ENCODE data around the gene LRRC63.
"Not testable (repeated sequence)": the region's sequence is repeated elsewhere in the genome, so short reads cannot be mapped to it uniquely, and the experiment has no call there.

LRRC63 gene

DNA sequence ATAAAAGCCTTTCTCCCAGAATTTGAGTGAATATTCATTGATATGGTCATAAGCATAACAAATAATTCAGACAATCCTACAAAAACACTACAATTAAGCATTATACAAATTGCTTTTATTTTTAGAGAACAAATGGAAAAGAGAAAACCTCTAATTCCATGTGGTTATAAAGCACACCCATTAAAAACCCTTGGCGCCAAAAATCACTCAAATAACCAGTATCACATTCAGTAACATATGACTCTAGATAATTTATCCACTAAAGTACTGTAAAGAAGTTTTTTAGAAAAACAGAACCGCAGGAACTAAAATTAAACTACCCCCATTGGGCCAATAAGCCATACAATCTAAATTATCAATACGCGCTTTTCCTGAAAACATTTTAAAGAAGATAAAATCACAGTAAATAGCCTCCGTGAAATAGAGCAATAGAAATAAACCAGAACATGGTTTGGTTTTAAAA, 30.3 kb upstream of the LRRC63 start:
- DNase-seq (ENCODE audit: low read depth, low spot score) = no peak

DNA sequence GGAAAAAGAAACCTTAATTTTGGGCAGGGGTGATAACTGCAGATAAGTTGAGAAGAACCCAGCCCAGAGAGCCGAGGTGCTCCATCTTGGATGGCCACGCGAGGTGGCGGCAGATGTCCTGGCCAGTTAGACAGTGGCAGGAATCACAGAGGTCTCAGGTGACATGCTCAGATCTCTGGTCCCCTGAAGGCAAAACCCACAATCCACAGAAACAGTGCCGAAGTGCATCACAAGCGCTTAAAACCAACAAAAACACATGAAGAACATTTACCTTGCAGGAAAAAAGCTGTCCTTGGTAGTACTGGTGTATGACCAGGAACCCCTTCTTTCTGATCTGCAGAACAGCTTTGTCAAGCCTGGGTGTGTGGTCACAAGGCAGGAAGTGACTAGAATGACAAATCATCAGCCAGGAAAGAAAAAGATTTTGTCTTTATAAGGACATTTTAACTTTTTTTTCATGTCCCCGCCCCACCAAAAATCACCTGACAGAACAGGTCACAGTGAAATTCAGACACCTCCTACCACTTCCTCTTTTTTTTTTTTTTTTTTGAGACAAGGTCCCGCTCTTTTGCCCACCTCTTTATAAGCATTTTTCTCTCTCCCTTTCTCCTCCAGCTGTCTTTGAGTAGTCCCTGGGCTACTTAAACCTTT, 29.8 kb upstream of the LRRC63 start, which contains the start of gene LCP1:
TSS of gene LCP1 (minus strand) at position 338 of the 651 bp plus-strand sequence. CDS start 22,515 bp downstream, outside the sequence.
- no peak for DNase-seq (ENCODE audit: low read depth, low spot score)

DNA sequence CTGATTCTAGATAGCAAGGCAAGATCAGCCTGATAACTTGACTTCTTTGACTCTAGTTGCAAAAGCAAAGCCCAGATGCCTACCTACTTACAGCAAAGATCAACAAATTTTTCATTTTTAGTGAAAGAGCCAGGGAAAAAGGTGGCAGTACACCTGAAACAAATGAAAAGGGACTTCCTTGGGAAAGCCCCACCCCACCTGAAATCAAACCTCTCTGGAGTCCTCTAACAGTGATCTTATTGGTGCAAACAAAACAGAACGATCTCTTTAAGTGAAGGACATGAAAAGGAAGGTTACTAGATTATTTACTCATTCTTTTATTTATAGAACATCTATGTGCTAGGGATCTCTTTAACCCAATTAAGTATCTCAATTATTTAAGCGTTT, 29.2 kb upstream of the LRRC63 start:
- no peak for DNase-seq (ENCODE audit: low read depth, low spot score)

DNA sequence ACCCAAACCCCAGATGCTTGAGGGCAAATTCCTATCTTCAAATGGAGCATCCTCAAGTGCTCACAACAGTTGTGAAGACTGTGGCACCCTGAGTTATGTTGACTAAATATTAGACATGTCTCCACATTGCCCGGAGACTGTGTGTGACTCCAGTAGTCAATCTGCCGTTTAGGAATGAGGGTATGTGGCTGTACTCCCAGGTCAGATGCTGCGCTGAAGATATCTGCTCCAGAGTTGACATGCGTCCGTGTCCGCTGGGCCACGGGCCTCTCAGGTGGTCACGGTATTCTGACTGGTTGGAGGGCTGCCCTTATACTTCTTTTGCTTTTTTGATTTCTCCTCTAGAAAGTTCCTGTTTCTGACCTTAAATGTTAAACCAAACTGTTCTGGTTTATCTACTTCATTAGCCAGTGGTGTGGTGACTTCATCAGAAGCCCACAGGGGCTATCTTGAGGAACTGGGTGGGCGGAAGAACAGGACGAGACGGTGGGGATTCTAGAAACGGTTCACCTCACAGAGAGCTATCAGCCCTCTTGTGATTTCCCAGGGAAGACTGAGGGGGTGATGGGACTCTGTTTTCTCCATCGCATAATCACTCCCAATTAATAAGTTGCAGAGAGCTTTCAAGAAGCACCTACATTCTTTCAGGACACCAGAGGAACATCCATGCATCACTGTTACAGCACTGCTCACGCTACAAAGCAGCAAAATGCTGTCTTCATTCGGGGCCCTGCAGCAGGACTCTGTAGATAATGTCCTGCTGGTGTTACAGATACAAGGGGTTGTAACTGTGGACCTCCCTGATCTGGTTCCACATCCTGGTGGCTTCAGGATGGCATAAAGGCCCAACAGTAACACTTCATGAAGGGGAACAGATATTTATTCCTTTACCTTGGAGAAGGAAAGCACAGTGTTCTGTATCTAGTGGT, 28.4 kb upstream of the LRRC63 start:
- no peak for DNase-seq (ENCODE audit: low read depth, low spot score)

DNA sequence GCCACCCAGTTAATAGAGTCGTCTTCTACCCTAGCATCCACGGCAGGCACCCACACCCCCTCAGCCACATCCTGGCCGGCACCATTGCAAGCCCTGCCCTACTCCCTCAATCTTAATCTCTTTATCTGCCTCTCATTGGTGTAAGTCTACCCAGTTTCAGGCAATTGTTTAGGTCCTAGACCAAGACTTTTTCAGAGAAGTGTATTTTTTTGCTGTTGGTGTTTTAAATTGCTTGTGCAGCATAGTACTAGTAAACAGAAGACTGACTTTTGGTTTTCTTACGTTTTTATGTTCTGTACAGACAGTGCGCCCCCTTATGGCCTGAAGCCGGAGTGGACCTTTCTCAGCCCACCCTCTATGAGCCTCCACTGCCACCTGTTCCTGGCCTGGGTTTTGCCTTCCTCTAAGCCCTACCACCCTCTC, 27.4 kb upstream of the LRRC63 start:
- DNase-seq (ENCODE audit: low read depth, low spot score) = no peak

DNA sequence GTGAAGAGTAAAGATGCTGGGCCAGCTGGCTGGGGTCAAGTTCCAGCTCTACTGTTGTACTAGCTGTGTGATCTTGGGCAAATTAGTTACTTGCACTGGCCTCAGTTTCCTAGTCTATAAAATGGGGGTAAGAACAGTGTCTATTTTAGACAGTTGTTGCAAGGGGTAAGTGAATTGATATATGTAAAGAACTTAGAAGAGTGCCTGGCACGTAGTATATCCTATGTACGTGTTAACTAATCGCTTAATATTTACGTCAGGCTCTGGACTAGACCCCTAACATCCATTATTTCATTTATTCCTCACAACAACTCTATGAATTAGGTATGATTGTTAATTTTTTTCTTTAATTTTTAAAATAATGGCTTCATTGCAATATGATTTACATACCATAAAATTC, 26.1 kb upstream of the LRRC63 start:
- no peak for DNase-seq (ENCODE audit: low read depth, low spot score)

DNA sequence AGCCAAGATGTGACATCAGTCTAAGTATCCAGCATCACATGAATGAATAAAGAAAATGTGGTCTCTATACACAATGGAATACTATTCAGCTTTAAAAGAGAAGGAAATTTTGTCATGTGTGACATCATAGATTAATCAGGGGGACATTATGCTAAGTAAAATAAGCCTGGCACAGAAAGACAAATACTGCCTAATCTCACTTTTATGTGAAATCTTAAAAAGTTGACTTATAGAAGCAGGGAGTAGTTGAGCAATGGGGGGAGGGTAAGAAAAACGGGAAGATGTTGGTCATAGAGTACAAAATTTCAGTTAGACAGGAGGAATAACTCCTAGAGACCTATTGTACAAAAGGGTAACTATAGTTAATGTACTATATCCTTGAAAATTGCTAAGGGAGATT, 19.3 kb upstream of the LRRC63 start:
- DNase-seq (ENCODE audit: low read depth, low spot score) = no peak

DNA sequence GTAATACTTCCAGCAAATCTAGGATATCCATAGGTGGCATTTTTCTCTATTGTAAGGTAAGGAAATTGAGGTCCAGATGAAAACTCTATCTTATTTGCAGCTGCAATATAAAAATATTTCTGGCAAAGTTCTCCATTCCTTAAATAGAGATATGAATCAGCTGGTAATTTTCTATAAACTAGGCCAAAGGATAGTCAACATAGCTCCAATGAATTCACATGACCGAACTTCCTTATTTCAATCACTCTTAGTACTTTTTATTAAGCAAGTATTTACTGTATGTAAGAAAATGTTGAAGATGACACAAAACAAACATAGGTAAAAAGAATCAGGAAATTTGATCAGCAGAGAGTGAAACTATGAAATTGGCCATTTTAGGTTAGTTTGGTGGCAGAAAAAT, 16.7 kb upstream of the LRRC63 start:
- no peak for DNase-seq (ENCODE audit: low read depth, low spot score)

DNA sequence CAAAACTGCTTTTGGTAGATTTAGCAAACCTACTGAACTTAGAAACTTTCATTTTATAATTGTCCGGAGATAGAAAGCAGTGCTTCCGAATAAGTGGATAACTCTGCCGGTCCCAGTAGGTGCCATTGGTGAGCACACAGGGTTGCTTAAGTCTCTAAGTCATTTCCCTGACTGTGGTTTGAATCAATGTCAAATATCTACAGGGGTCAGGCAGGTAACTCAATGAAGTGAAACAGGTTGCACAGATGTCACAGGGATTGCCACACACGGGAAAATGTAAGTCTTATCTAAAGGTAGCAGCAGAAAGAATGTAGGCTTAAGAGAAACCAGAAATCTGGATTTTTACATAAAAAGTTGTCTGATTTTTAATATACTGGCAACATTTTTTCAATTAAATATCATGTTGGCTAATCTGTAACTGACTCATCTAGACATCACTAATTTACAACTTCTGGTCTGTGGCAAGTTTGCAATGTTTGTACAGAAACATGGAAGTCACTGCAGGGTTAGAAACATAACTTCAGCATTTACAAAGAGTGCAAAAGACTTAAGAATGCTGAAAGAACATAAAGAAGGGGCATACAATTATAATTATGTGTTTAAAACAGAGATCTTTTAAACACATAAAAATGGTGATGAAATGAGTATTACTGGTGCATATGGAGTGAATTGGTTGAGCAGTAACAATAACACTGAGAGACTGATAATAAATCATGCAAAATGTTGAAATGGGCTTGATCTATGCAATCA, 14.3 kb upstream of the LRRC63 start:
- no peak for DNase-seq (ENCODE audit: low read depth, low spot score)

DNA sequence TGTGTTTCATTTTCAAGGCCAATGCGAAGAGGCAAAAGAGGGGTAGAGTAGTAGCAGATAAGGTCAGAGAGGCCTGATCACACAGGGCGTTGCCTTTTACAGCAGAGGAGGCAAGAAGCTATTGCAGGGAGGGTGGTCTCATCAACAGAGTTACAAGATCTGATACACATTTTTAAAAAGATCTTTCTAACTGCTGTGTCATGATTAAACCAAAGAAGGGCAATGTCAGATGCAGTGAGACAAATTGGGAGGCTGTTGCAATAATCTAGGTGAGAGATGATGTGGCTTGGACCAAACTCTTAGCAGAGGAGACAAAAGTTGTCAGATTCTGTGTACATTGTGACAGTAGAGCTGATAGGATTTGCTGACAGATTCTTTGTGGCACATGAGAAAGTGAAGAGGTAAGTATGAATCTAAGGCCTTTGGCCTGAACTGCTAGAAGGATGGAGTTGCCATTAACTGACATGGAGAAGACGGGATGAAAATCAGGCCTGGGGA, 13.0 kb upstream of the LRRC63 start:
- DNase-seq (ENCODE audit: low read depth, low spot score) = no peak

DNA sequence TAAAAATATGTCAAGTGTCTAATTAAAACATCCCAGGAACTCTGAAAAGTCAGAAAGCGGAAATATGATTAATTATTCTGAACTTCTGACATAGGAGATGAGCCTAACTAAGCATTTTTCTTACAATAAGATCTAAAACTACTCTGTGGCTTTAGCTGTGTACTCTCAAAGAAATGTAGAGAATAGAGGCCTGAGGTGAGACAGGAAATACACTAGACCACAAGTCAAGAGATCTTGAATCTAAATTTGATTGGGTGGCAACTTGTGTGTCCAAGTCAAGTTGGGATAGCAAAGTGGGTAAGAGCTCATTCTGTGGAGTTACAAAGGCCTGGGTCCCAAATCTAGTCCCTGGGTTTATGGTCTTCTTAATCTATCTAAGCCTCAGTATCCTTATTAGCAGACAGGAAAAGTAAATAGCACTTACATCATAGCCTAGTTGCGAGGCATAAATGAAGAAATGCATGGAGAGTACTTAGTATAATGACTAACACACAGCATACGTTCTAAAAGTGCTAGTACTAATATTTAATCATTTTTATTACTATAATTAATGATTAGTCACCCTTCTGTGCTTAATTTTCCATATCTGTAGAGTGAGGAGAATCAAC, 9.4 kb upstream of the LRRC63 start:
- DNase-seq (ENCODE audit: low read depth, low spot score) = no peak

DNA sequence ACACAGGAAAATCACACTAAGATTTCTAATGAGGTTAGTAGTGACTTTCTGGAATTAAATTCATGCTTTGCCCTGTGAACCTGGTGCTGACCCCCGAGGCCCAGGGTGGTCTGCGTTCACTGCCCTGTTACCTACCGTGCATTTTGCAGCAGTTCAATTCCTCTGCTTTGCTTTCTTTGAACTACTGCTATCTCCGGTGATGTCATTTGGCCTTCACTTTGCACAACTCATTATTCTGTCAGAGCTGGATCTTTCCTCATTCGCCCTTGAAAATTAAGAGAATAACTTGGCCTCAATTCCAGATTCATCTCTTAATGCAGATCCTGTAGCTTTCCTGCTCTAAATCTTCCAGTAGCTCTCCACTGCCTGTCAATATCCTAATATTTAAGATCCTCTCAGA, 8.8 kb upstream of the LRRC63 start:
- no peak for DNase-seq (ENCODE audit: low read depth, low spot score)

DNA sequence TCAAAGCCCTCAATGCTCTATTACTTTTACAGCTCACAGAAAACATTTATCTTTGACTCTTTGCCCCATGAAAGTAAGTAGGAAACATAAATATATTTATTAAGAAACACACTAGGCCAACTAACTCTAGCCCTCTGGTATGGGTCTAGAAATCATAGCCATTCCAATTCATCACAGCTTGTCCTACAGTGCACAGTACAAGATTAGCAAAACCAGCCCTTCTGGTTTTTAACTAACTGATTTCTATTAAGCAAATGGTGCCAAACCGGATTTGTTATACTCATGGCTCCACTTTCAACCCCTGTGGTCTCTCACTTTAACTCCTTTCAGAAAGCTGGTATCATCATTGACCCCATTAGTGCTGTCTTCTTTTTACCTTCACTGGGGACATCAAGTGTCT, 5.6 kb upstream of the LRRC63 start:
- DNase-seq (ENCODE audit: low read depth, low spot score) = no peak

DNA sequence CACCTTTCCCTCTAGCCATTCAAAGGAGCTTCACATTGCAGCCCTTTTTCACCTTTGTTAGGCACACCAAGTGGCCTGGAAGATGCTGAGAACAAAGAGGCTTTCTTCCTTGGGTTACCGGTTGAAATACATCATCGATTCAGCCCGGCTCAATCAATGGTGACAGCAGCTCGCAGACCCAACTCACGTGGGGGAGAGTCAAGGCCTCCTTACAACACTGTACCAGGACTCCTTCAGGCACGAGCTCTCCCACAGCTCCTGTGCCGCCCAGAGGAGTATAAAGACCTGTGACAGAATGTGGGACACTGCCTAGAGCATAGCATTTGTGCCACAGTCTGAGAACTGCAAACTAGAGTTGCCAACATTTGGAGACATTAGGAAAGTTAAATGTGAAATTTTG, 3.9 kb upstream of the LRRC63 start:
- no peak for DNase-seq (ENCODE audit: low read depth, low spot score)

DNA sequence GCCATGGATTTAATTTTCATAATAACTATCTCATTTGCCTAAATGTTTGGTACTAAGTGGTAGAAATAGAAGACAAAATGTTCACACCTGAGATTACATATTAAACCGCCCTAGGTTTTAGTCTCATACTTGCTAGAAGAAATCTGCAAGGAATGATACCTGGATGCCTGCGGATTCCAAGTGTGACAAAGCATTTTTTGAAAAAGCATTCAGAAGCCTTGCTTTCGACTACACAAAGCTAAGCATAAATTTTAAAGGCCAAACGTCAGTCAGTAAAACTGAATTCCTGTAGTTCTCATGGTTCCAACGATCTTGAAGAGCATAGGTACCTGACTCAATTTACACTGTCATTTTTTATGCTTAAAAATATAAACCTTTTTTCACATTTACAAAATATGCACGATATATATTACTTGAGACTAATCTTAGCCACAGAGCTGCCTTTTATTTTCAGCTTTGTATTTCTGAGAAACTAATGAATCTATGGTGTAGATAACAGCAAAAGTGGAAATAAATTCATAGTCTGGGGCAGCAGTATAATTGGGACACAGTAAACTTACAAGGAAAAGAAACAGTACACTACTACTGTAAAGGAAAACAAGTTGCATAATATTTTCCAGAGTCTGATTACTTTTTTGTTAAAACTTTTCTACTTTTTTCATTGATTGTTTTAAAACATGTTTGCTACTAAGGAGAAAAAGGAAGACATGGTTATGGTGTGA, 1.2 kb upstream of the LRRC63 start:
- DNase-seq (ENCODE audit: low read depth, low spot score) = no peak

DNA sequence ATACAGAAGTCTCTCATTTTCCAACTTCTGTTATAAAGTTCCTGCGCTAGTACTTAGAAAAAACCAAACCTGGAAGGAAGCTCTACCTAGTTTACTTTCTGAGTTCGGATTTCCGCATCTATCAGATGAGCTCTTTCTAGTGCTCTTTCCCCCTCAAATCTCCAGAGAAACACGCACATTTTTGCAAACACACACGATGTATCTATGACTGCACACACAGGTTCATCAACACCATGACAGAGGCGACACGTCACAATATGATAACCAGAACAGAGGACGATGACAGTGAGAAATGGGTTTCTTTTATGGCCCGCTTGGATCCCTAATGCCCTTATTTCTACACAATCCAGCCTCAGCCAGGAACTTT, 629 bp upstream of the LRRC63 start:
- DNase-seq (ENCODE audit: low read depth, low spot score) = no peak

DNA sequence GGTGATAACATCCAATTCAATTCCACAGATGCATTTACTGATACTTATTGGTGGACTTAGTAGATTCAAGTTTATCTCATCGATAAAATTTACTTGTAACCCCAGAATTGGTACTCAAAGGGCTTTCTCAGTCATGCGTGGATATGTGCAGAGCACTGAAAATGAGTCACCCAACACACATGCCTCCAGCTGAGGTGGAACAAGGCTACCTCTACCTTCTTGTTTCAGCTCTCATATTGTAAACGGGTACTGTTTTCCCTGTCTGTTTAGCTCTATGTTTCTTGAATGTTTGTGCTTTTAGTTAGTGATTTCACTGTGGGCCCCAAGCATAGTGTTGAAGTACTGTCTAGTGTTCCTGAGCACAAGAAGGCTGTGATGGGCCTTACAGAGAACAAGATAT, 1.5 kb downstream of the LRRC63 start:
- DNase-seq (ENCODE audit: low read depth, low spot score) = no peak

DNA sequence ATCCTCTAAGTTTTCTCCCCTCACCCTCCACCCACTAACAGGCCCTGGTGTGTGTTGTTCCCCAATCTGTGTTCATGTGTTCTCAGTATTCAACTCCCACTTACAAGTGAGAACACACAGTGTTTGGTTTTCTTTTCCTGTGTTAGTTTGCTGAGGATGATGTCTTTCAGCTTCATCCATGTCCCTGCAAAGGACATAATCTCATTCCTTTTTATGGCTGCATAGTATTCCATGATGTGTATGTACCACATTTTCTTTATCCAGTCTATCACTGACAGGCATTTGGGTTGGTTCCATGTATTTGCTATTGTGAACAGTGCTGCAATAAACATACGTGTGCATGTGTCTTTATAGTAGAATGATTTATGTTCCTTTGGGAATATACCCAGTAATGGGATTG, 3.0 kb downstream of the LRRC63 start:
- DNase-seq (ENCODE audit: low read depth, low spot score) = not testable (repeated sequence)

DNA sequence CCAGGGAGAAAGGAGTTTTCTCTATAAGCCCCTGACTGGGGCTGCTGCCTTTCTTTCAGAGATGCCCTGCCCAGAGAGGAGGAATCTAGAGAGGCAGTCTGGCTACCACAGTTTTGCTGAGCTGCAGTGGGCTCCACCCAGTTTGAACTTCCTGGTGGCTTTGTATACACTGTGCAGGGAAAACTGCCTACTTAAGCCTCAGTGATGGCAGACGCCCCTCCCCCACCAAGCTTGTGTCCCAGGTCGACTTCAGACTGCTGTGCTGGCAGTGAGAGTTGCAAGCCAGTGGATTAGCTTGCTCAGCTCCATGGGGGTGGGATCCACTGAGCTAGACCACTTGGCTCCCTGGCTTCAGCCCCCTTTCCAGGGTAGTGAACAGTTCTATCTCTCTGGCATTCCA, 8.5 kb downstream of the LRRC63 start:
- not testable (repeated sequence) for DNase-seq (ENCODE audit: low read depth, low spot score)

DNA sequence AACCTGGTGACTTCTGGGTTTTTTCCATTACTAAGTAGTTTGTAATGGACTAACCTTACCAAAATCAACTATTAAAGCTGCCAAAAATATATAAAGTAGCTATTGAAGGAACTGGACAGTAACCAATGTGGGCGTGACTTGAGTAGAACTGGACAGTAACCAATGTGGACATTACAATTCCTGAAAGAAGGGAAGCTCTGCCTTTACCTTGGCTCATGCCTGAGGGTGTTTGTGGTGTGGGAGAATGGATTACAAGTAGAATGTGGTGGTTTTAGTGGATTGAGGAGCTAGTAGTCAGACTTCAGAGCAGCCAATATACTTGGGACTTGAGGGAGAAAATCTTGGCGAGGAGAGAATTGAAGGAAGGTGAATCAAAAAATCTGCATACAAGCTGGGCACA, 17.5 kb downstream of the LRRC63 start:
- no peak for DNase-seq (ENCODE audit: low read depth, low spot score)

DNA sequence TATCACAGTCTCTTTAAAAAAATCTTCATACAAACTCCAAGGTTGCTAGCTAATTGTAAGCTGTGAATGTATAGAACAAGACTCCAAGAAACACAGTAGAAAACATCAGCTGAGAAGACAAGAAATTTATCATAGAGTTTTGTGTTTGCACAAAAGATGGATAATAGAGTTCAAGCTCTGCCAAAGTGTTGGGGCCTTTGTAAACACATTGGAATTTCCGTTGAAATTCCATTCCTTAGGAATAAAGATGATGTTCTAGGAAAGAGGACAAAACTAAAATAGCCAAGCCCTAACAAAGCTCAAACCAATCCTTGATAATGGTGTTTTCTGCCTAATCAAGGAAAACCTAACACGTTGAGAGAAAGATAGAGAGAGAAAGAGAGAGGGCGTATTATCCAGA, 20.6 kb downstream of the LRRC63 start:
- DNase-seq (ENCODE audit: low read depth, low spot score) = no peak
